IMR-90 (cell line): ENCODE results near the gene NEDD4L. TPM values are rescaled to one million over a fixed set of nuclear protein-coding genes. Genes with fewer than 3 reads are reported as not detected.

Experiments used
- ATAC-seq: fragments of 200-7000 bp; cut with Tn5 transposase; 2 replicates; pipeline ENCODE4 v1.9.1; 2020; ENCODE audit warnings: low read depth, mild to moderate bottlenecking, moderate library complexity
- BruUV-seq: library from RNA; stranded (reverse); fragments of 400-500 nt; replicated peaks from 2 replicates; lab custom pipeline; 2021; lab: Mats Ljungman, UMichigan
- CTCF ChIA-PET: fragments of 300-600 bp; formaldehyde crosslinking; extraction: SDS; loops from one replicate; lab custom pipeline; 2021; ENCODE audit warnings: antibody characterized with exemption; lab: Yijun Ruan, JAX
- POLR2A ChIA-PET: fragments of 300-600 bp; sonication (Branson Sonifier 250); formaldehyde crosslinking; loops from one replicate; lab custom pipeline; 2022; ENCODE audit warnings: antibody characterized with exemption; ENCODE audit not compliant: unreplicated experiment; lab: Charles Lee
- DNase-seq: peaks from one replicate; pipeline ENCODE4 v3.0.0; 2013
- H2AFZ ChIP-seq: replicated peaks from 2 replicates; pipeline ENCODE3; 2013; ENCODE audit warnings: low read length, mild to moderate bottlenecking; ENCODE audit not compliant: poor library complexity
- H2AK5ac ChIP-seq: 2 replicates; pipeline ENCODE4 v1.6.1; 2013; ENCODE audit warnings: low read depth, low read length, inconsistent platforms
- H2AK9ac ChIP-seq: replicated peaks from 2 replicates; pipeline ENCODE3; 2013; ENCODE audit warnings: mild to moderate bottlenecking, low read depth, low read length, moderate library complexity; ENCODE audit not compliant: poor library complexity
- H2BK120ac ChIP-seq: 2 replicates; pipeline ENCODE4 v1.6.1; 2013; ENCODE audit warnings: low read depth, low read length, inconsistent platforms
- H2BK15ac ChIP-seq: 3 replicates; pipeline ENCODE4 v1.6.1; 2013; ENCODE audit warnings: low read depth, low read length, inconsistent platforms
- H2BK20ac ChIP-seq: 2 replicates; pipeline ENCODE4 v1.6.1; 2013; ENCODE audit warnings: low read depth, mild to moderate bottlenecking, inconsistent platforms, low read length, moderate library complexity
- H2BK5ac ChIP-seq: 2 replicates; pipeline ENCODE4 v1.6.1; 2013; ENCODE audit warnings: mild to moderate bottlenecking, low read depth, low read length, inconsistent platforms; ENCODE audit not compliant: poor library complexity, severe bottlenecking
- H3K14ac ChIP-seq: replicated peaks from 2 replicates; pipeline ENCODE4 v1.6.1; 2013; ENCODE audit warnings: low read depth, low read length, inconsistent platforms
- H3K18ac ChIP-seq: 2 replicates; pipeline ENCODE4 v1.6.1; 2013; ENCODE audit warnings: low read depth, low read length, control low read depth
- H3K23ac ChIP-seq: 2 replicates; pipeline ENCODE4 v1.6.1; 2013; ENCODE audit warnings: low read depth, low read length, inconsistent platforms
- H3K27ac ChIP-seq: 2 replicates; pipeline ENCODE4 v1.5.1; 2013; ENCODE audit warnings: mild to moderate bottlenecking, control low read depth, low read length; ENCODE audit not compliant: insufficient read depth
- H3K27me3 ChIP-seq: 2 replicates; pipeline ENCODE4 v1.6.1; 2013; ENCODE audit warnings: low read length; ENCODE audit not compliant: control insufficient read depth, insufficient read depth
- H3K36me3 ChIP-seq: 2 replicates; pipeline ENCODE4 v1.6.1; 2013; ENCODE audit warnings: low read length, mixed read lengths; ENCODE audit not compliant: control insufficient read depth, insufficient read depth
- H3K4ac ChIP-seq: 2 replicates; pipeline ENCODE4 v1.6.1; 2013; ENCODE audit warnings: low read depth, low read length, inconsistent platforms
- H3K4me1 ChIP-seq: 2 replicates; pipeline ENCODE4 v1.6.1; 2013; ENCODE audit warnings: low read length, mixed read lengths; ENCODE audit not compliant: control insufficient read depth, insufficient read depth
- H3K4me2 ChIP-seq: 2 replicates; pipeline ENCODE4 v1.6.1; 2013; ENCODE audit warnings: low read depth, mild to moderate bottlenecking, control low read depth, low read length, moderate library complexity
- H3K4me3 ChIP-seq: 2 replicates; pipeline ENCODE4 v1.5.1; 2013; ENCODE audit warnings: low read depth, mild to moderate bottlenecking, control low read depth, low read length, moderate library complexity; ENCODE audit not compliant: insufficient read depth
- H3K56ac ChIP-seq: 2 replicates; pipeline ENCODE4 v1.6.1; 2013; ENCODE audit warnings: low read length, inconsistent platforms; ENCODE audit not compliant: insufficient read depth; ENCODE audit errors: extremely low read depth
- H3K79me1 ChIP-seq, 2 experiments: 2 replicates each; pipeline ENCODE4 v1.6.1; 2013; ENCODE audit warnings: low read length in 2 of 2, inconsistent platforms in 1 of 2, low read depth in 1 of 2
- H3K9ac ChIP-seq: 2 replicates; pipeline ENCODE4 v1.6.1; 2013; ENCODE audit warnings: low read depth, low read length, control low read depth
- H3K9me1 ChIP-seq: 2 replicates; pipeline ENCODE4 v1.6.1; 2013; ENCODE audit warnings: low read length, inconsistent platforms; ENCODE audit not compliant: insufficient read depth
- H3K9me3 ChIP-seq: 2 replicates; pipeline ENCODE4 v1.6.1; 2013; ENCODE audit warnings: low read length; ENCODE audit not compliant: control insufficient read depth, insufficient read depth
- H4K20me1 ChIP-seq: 2 replicates; pipeline ENCODE4 v1.6.1; 2013; ENCODE audit warnings: low read length, inconsistent platforms; ENCODE audit not compliant: insufficient read depth
- H4K5ac ChIP-seq: 2 replicates; pipeline ENCODE4 v1.6.1; 2013; ENCODE audit warnings: mild to moderate bottlenecking, low read depth, low read length, control low read depth
- H4K8ac ChIP-seq, 2 experiments: 2 replicates each; pipeline ENCODE4 v1.6.1; 2013; ENCODE audit warnings: low read depth in 2 of 2, low read length in 2 of 2, control low read depth in 1 of 2, inconsistent platforms in 1 of 2
- H4K91ac ChIP-seq: 2 replicates; pipeline ENCODE4 v1.6.1; 2013; ENCODE audit warnings: low read depth, low read length, inconsistent platforms; ENCODE audit not compliant: insufficient read depth
- BHLHE40 ChIP-seq: fragments of 150-350 bp; IDR thresholded peaks from 2 replicates; pipeline ENCODE4 v1.6.1; 2016; ENCODE audit warnings: mild to moderate bottlenecking, low read depth, low read length
- CEBPB ChIP-seq: IDR thresholded peaks from 2 replicates; pipeline ENCODE4 v1.6.1; 2012; ENCODE audit warnings: low read depth, low read length, improper control_type of control experiment
- CHD1 ChIP-seq: IDR thresholded peaks from 2 replicates; pipeline ENCODE4 v1.6.1; 2012; ENCODE audit warnings: low read depth, low read length, improper control_type of control experiment
- FOS ChIP-seq: fragments of 150-350 bp; IDR thresholded peaks from 2 replicates; pipeline ENCODE4 v1.6.1; 2016; ENCODE audit warnings: low read depth, low read length
- MAFK ChIP-seq: IDR thresholded peaks from 2 replicates; pipeline ENCODE4 v1.6.1; 2012; ENCODE audit warnings: low read depth, low read length, improper control_type of control experiment
- MAZ ChIP-seq: IDR thresholded peaks from 2 replicates; pipeline ENCODE4 v1.6.1; 2012; ENCODE audit warnings: low read depth, mild to moderate bottlenecking, low read length, improper control_type of control experiment, moderate library complexity, borderline replicate concordance
- MXI1 ChIP-seq: IDR thresholded peaks from 2 replicates; pipeline ENCODE4 v1.6.1; 2012; ENCODE audit warnings: low read depth, mild to moderate bottlenecking, low read length, moderate library complexity, borderline replicate concordance
- NFE2L2 ChIP-seq: fragments of 150-350 bp; IDR thresholded peaks from 2 replicates; pipeline ENCODE4 v1.6.1; 2016; ENCODE audit warnings: low read depth, mild to moderate bottlenecking, low read length
- POLR2A ChIP-seq: IDR thresholded peaks from 2 replicates; pipeline ENCODE4 v1.6.1; 2012; ENCODE audit warnings: mild to moderate bottlenecking, low read depth, low read length
- RAD21 ChIP-seq: IDR thresholded peaks from 2 replicates; pipeline ENCODE4 v1.6.1; 2012; ENCODE audit warnings: low read length, improper control_type of control experiment
- RCOR1 ChIP-seq: IDR thresholded peaks from 2 replicates; pipeline ENCODE4 v1.6.1; 2012; ENCODE audit warnings: mild to moderate bottlenecking, low read length, improper control_type of control experiment; ENCODE audit not compliant: insufficient replicate concordance
- RFX5 ChIP-seq: IDR thresholded peaks from 2 replicates; pipeline ENCODE4 v1.8.0; 2012; ENCODE audit warnings: low read depth, mild to moderate bottlenecking, low read length, moderate library complexity
- SMC3 ChIP-seq: fragments of 150-350 bp; IDR thresholded peaks from 2 replicates; pipeline ENCODE4 v1.6.1; 2016; ENCODE audit warnings: low read depth, mild to moderate bottlenecking, antibody characterized with exemption, low read length, moderate library complexity
- WGBS, 2 experiments: methylation state at CpG; one replicate each; pipeline versions ENCODE4 v1.1.5 to v1.1.7; 2013; ENCODE audit warnings: missing lambda C conversion rate in 2 of 2; ENCODE audit not compliant: insufficient read length in 1 of 2; ENCODE audit errors: extremely low coverage in 2 of 2; 5-methylcytosine and 5-hydroxymethylcytosine counted together
- dilution Hi-C: fragments of 300-500 bp; cut with HindIII; formaldehyde crosslinking; loops from one replicate; pipeline ENCODE4 v1.14.3; 2018; ENCODE audit warnings: low sequenced_read_pairs; ENCODE audit not compliant: unreplicated experiment
- in situ Hi-C: fragments of 300-500 bp; cut with MboI; formaldehyde crosslinking; loops from 3 replicates; pipeline ENCODE4 v1.14.3; 2019; ENCODE audit warnings: low sequenced_read_pairs, inconsistent platforms, mixed read lengths
- intact Hi-C: fragments of 100-400 bp; cut with micrococcal nuclease; formaldehyde crosslinking; loops from 2 replicates; pipeline ENCODE4 v1.10.0; 2022
- polyA plus RNA-seq, 3 experiments: library from polyadenylated mRNA; depleted of rRNA; stranded (reverse); fragments of >200 nt; gene quantifications; 2 replicates each; pipeline ENCODE4 v1.2.3, GENCODE V29; 2012; ENCODE audit warnings: low replicate concordance in 1 of 3
- total RNA-seq: library from RNA; depleted of rRNA; stranded (reverse); fragments of >200 nt; gene quantifications from 2 replicates; pipeline ENCODE4 v1.2.3, GENCODE V29; 2012
- TF ChIP-seq, protein P1 (sequence below): conservative IDR thresholded peaks from 2 replicates; pipeline ENCODE4 v1.5.1; 2012; ENCODE audit warnings: mild to moderate bottlenecking, low read depth, low read length, improper control_type of control experiment
- TF ChIP-seq, protein P2 (sequence below): fragments of 150-350 bp; IDR thresholded peaks from 2 replicates; pipeline ENCODE4 v1.6.1; 2017; ENCODE audit warnings: mild to moderate bottlenecking, antibody characterized with exemption, low read length, low read depth
- TF ChIP-seq, protein P3 (sequence below): fragments of 150-350 bp; IDR thresholded peaks from 2 replicates; pipeline ENCODE4 v1.6.1; 2016; ENCODE audit warnings: low read depth, mild to moderate bottlenecking, low read length, moderate library complexity, borderline replicate concordance

NEDD4L gene
- total and polyA plus RNA-seq, 2 of the 4 experiments (the other 2 are of a cell fraction) = 10.0 to 10.9 TPM

DNA sequence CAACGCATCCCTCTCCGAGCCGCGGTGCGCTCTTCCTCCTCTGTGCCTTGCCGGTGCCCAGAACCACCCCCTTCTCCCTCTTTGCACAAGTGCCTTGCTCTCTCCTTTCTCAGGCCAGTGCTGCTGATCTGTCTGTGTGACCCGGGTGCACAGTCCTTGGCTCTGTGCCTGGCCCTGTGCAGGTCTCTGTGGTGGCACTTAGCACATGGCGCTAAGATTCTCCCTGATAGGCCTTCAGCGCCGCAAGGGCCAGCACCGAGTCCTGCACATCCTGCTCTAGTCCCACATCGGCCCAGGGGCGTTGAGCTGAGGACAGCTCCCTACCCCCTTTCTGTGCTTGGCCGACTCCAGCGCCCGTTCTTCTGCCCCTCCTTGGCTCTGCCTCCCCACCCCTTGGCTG is 136.1 kb downstream of the NEDD4L start:
- Histone ChIP-seq H4K91ac (no peak overlapping the region; the same call in 1 of the 2 replicates), H3K4me1 (peaks cover 24% of the 10 kb centered on the region), H3K23ac (no peak overlapping the region), H2BK120ac (no peak overlapping the region), H3K4ac (no peak overlapping the region), H4K8ac (no peak overlapping the region), H3K27ac (no peak overlapping the region), H3K9me3 (no peaks in the 10 kb centered on the region), H3K4me2 (no peak overlapping the region), H3K36me3 (no peaks in the 10 kb centered on the region), H2AFZ (no peak overlapping the region), H2AK5ac (peak overlapping the region; percentile 46), H3K79me1 (no peaks in the 10 kb centered on the region; a peak in 1 of 4 replicates), H2BK5ac (no peak overlapping the region), H2BK15ac (no peak overlapping the region), H3K27me3 (no peaks in the 10 kb centered on the region), H4K5ac (no peak overlapping the region), H4K20me1 (no peaks in the 10 kb centered on the region; the same call in 1 of the 2 replicates), H3K18ac (no peak overlapping the region), H2AK9ac (no peak overlapping the region), H3K9me1 (no peaks in the 10 kb centered on the region), H3K9ac (no peak overlapping the region), H3K4me3 (no peak overlapping the region), H2BK20ac (no peak overlapping the region), H3K56ac (no peak overlapping the region), H3K14ac (no peak overlapping the region)
- no peak for ATAC-seq
- DNase-seq = no peak
- BruUV-seq = no TSS peak
- dilution Hi-C loops (no loop called here), intact Hi-C loops (loop anchor here (1.0 to 5.0 kb wide), 3 partner anchors 58 to 298 kb away; no protein-coding TSS in a partner anchor), in situ Hi-C loops (no loop called here)
- ChIA-PET POLR2A (no interaction called here), CTCF (no interaction called here)
- WGBS, 2 experiments = 94% methylated on average over 15 of the region's 16 CpGs; no CpG with 5 or more reads in 1 of the 2 experiments
- TF ChIP-seq, protein P1, sequence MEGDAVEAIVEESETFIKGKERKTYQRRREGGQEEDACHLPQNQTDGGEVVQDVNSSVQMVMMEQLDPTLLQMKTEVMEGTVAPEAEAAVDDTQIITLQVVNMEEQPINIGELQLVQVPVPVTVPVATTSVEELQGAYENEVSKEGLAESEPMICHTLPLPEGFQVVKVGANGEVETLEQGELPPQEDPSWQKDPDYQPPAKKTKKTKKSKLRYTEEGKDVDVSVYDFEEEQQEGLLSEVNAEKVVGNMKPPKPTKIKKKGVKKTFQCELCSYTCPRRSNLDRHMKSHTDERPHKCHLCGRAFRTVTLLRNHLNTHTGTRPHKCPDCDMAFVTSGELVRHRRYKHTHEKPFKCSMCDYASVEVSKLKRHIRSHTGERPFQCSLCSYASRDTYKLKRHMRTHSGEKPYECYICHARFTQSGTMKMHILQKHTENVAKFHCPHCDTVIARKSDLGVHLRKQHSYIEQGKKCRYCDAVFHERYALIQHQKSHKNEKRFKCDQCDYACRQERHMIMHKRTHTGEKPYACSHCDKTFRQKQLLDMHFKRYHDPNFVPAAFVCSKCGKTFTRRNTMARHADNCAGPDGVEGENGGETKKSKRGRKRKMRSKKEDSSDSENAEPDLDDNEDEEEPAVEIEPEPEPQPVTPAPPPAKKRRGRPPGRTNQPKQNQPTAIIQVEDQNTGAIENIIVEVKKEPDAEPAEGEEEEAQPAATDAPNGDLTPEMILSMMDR = no peak
- TF ChIP-seq POLR2A (no peak), MXI1 (no peak), BHLHE40 (no peak), SMC3 (no peak), RFX5 (no peak), CEBPB (no peak), RAD21 (no peak), NFE2L2 (no peak), FOS (no peak), MAZ (no peak), CHD1 (no peak), MAFK (no peak), RCOR1 (no peak)
- TF ChIP-seq, protein P2, sequence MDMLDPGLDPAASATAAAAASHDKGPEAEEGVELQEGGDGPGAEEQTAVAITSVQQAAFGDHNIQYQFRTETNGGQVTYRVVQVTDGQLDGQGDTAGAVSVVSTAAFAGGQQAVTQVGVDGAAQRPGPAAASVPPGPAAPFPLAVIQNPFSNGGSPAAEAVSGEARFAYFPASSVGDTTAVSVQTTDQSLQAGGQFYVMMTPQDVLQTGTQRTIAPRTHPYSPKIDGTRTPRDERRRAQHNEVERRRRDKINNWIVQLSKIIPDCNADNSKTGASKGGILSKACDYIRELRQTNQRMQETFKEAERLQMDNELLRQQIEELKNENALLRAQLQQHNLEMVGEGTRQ = no peak
- TF ChIP-seq, protein P3, sequence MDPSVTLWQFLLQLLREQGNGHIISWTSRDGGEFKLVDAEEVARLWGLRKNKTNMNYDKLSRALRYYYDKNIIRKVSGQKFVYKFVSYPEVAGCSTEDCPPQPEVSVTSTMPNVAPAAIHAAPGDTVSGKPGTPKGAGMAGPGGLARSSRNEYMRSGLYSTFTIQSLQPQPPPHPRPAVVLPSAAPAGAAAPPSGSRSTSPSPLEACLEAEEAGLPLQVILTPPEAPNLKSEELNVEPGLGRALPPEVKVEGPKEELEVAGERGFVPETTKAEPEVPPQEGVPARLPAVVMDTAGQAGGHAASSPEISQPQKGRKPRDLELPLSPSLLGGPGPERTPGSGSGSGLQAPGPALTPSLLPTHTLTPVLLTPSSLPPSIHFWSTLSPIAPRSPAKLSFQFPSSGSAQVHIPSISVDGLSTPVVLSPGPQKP = no peak
